ENCODE results near the gene LRRFIP1. TPM values are rescaled to one million over a fixed set of nuclear protein-coding genes. Genes with fewer than 3 reads are reported as not detected.

LRRFIP1 gene
- total and polyA plus RNA-seq, 2 donors (not counting 3 experiments of a cell fraction or from before 2014, with no cell fraction given) = 39.2 to 179 TPM

- Histone ChIP-seq H2AFZ (ENCODE audit: low read depth, low read length) (no peak overlapping the region), H3K4me2 (ENCODE audit: insufficient read depth, low read length) (no peak overlapping the region), H3K4me1 (ENCODE audit: control insufficient read depth, extremely low read depth, insufficient read depth, low read length) (peaks cover 9% of the 10 kb centered on the region), H3K36me3 (ENCODE audit: control insufficient read depth in 2 of 2, extremely low read depth in 1 of 2, insufficient read depth in 2 of 2, low read length in 2 of 2) (no peaks in the 10 kb centered on the region), H3K4me3 (replicated peaks in 1 of 3; ENCODE audit: insufficient read depth in 1 of 3, low read depth in 1 of 3, low read length in 3 of 3) (no peak overlapping the region), H3K9me3 (replicated peaks; ENCODE audit: control insufficient read depth, insufficient read depth, low read length) (no peaks in the 10 kb centered on the region), H3K27me3 (ENCODE audit: control insufficient read depth in 2 of 2, insufficient read depth in 2 of 2, low read length in 2 of 2) (no peaks in the 10 kb centered on the region), H3K9me1 (replicated peaks; ENCODE audit: control insufficient read depth, extremely low read depth, insufficient read depth, low read length) (no peaks in the 10 kb centered on the region), H3K27ac (ENCODE audit: insufficient read depth, low read depth, low read length) (no peak overlapping the region), H3K79me2 (ENCODE audit: control insufficient read depth, insufficient read depth, low read length) (no peaks in the 10 kb centered on the region), H4K20me1 (replicated peaks; ENCODE audit: control insufficient read depth, extremely low read depth, insufficient read depth, low read length) (no peaks in the 10 kb centered on the region), H3K9ac (replicated peaks; ENCODE audit: extremely low read depth, insufficient read depth, low read length) (no peak overlapping the region)
- FAIRE-seq = no peak
- CTCF ChIA-PET = interaction anchor here (1.1 kb wide), 2 partner anchors 19 to 25 kb away, joined by 4 read pairs; no protein-coding TSS in a partner anchor
- TF ChIP-seq POLR2AphosphoS5 (IDR thresholded peaks at IDR 0.05; ENCODE audit: insufficient read depth, low read depth, low read length) (no peak), MYC (IDR thresholded peaks at IDR 0.05; ENCODE audit: low read depth, low read length) (no peak), GATA2 (IDR thresholded peaks at IDR 0.05; ENCODE audit: insufficient read depth, insufficient read length, low read depth, low read length) (no peak), MAX (IDR thresholded peaks at IDR 0.05; ENCODE audit: insufficient read depth, insufficient read length) (no peak), FOS (IDR thresholded peaks at IDR 0.05; ENCODE audit: borderline replicate concordance, insufficient read depth, low read length) (no peak), CTCF (IDR thresholded peaks at IDR 0.05; ENCODE audit: extremely low read depth in 1 of 2, insufficient read depth in 1 of 2, low read depth in 1 of 2, low read length in 2 of 2) (no peak), EZH2 (IDR thresholded peaks at IDR 0.05; ENCODE audit: borderline replicate concordance, low read depth, low read length, severe bottlenecking) (no peak)
- POLR2A ChIA-PET = no interaction called here
- no TSS peak for BruUV-seq (replicated peaks)
- no peak for DNase-seq (ENCODE audit: low read depth, low spot score)
- intact Hi-C loops (cut with micrococcal nuclease) = no loop called here
- dilution Hi-C loops (cut with MboI; ENCODE audit: extremely low pct_ligation_motif_present, low sequenced_read_pairs) = no loop called here
Measured at GRCh38 chr2:237597196-237598145, 29.9 kb upstream of the LRRFIP1 start.

Measured in endothelial cell of umbilical vein (primary cell).